Neural progenitor cell (in vitro differentiated cells): ENCODE data around the gene NAT14. TPM values are rescaled to one million over a fixed set of nuclear protein-coding genes. Genes with fewer than 3 reads are reported as not detected.

Experiments
- DNase-seq: peaks from one replicate; pipeline ENCODE4 v3.0.0-alpha.2; 2016; ENCODE audit warnings: low spot score
- H2AFZ ChIP-seq: fragments of 200-600 bp; sonication (generic); replicated peaks from 2 replicates; pipeline ENCODE4 v1.6.1; 2016; ENCODE audit warnings: antibody characterized with exemption
- H3F3A ChIP-seq: fragments of 200-600 bp; sonication (generic); 2 replicates; pipeline ENCODE4 v1.6.1; 2016; ENCODE audit warnings: antibody characterized with exemption, low read depth
- H3K27ac ChIP-seq: fragments of 200-600 bp; sonication (generic); 2 replicates; pipeline ENCODE4 v1.5.1; 2016; ENCODE audit warnings: mild to moderate bottlenecking
- H3K27me3 ChIP-seq: fragments of 200-600 bp; sonication (generic); 2 replicates; pipeline ENCODE4 v1.6.1; 2016; ENCODE audit warnings: mild to moderate bottlenecking, moderate library complexity
- H3K36me3 ChIP-seq: fragments of 200-600 bp; sonication (generic); 2 replicates; pipeline ENCODE4 v1.5.1; 2016
- H3K4me1 ChIP-seq: fragments of 200-600 bp; sonication (generic); 2 replicates; pipeline ENCODE4 v1.6.1; 2016; ENCODE audit warnings: mixed run types
- H3K4me2 ChIP-seq: fragments of 200-600 bp; sonication (generic); 2 replicates; pipeline ENCODE4 v1.6.1; 2016
- H3K4me3 ChIP-seq: fragments of 200-600 bp; sonication (generic); 2 replicates; pipeline ENCODE4 v1.5.1; 2016
- H3K79me2 ChIP-seq: fragments of 200-600 bp; sonication (generic); 2 replicates; pipeline ENCODE4 v1.6.1; 2016; ENCODE audit warnings: low read depth
- H3K9ac ChIP-seq: fragments of 200-600 bp; sonication (generic); 2 replicates; pipeline ENCODE4 v1.6.1; 2016
- H3K9me3 ChIP-seq: fragments of 200-600 bp; sonication (generic); 2 replicates; pipeline ENCODE4 v1.5.1; 2016; ENCODE audit warnings: low read depth
- H4K20me1 ChIP-seq: fragments of 200-600 bp; sonication (generic); 2 replicates; pipeline ENCODE4 v1.6.1; 2016; ENCODE audit warnings: low read depth
- H3K27ac Mint-ChIP-seq: 3 replicates; pipeline ENCODE4 v1.8.0; 2021; ENCODE audit warnings: mixed read lengths
- H3K27me3 Mint-ChIP-seq: 2 replicates; pipeline ENCODE4 v1.8.0; 2022; ENCODE audit warnings: low read depth, mild to moderate bottlenecking, inconsistent platforms, moderate library complexity, mixed read lengths; ENCODE audit not compliant: insufficient read depth
- H3K36me3 Mint-ChIP-seq: 3 replicates; pipeline ENCODE4 v1.8.0; 2021; ENCODE audit warnings: mixed read lengths
- H3K4me1 Mint-ChIP-seq: 3 replicates; pipeline ENCODE4 v1.8.0; 2021; ENCODE audit warnings: mixed read lengths
- H3K4me3 Mint-ChIP-seq: 3 replicates; pipeline ENCODE4 v1.8.0; 2021; ENCODE audit warnings: mild to moderate bottlenecking, moderate library complexity, mixed read lengths
- H3K9me3 Mint-ChIP-seq: 3 replicates; pipeline ENCODE4 v1.8.0; 2020; ENCODE audit warnings: mixed read lengths
- EZH2 ChIP-seq: fragments of 200-600 bp; sonication (generic); IDR thresholded peaks from 2 replicates; pipeline ENCODE4 v1.6.1; 2017; ENCODE audit warnings: antibody characterized with exemption, mild to moderate bottlenecking, moderate library complexity
- EZH2phosphoT487 ChIP-seq: fragments of 200-600 bp; sonication (generic); IDR thresholded peaks from 2 replicates; pipeline ENCODE4 v1.6.1; 2017; ENCODE audit warnings: antibody characterized with exemption
- total RNA-seq: library from RNA; depleted of rRNA; stranded (reverse); fragments of >200 nt; gene quantifications from 2 replicates; pipeline ENCODE4 v1.2.3, GENCODE V29; 2015; ENCODE audit warnings: low replicate concordance
- TF ChIP-seq, protein P1 (sequence below): fragments of 200-600 bp; sonication (generic); IDR thresholded peaks from 2 replicates; pipeline ENCODE4 v1.5.1; 2017; ENCODE audit warnings: antibody characterized with exemption, mild to moderate bottlenecking

Gene NAT14
- total RNA-seq, 1 donor from 2014 or later: 16.2 TPM

DNA sequence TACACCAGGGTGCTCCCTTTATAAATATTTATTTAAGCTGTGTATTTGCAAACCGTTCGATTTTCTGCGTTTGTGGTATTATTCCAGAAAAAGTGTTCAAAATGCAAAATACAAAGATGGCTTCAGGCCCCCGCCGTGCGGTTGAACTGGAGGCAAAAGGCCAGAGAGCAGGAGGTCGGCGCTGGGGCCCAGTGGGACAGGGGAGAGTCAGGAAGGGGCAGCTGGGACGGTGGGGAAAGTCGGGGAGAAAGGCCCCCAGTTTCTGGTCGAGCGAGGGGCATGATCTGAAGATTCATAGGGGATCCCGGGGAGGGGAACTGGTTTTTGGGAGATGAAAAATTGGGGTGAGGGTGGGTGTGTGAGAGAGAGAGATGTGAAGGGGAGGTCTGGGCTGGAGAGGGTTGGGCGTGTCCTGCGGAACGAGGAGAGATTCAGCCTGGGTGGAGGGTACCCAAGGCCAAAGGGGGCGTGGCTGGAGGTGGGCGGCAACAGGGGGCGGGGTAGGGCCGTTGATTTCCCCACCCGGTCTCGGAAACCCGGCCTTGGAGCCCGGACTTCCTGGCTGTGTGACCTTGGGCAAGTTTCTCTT lies 24.2 kb upstream of the NAT14 start:
- no peaks in the 10 kb centered on the region for H3K36me3 Mint-ChIP-seq
- Histone ChIP-seq H3K4me3 (peak overlapping the region; percentile 55), H3K4me1 (peaks cover 23% of the 10 kb centered on the region), H3F3A (peaks cover 31% of the 10 kb centered on the region), H3K27me3 (no peaks in the 10 kb centered on the region), H4K20me1 (no peaks in the 10 kb centered on the region), H3K27ac (no peak overlapping the region), H3K79me2 (no peaks in the 10 kb centered on the region), H3K4me2 (peak overlapping the region; percentile 71), H3K9me3 (no peaks in the 10 kb centered on the region), H3K9ac (no peak overlapping the region), H3K36me3 (no peaks in the 10 kb centered on the region), H2AFZ (peak overlapping the region; percentile 41)
- H3K27me3 Mint-ChIP-seq: peaks cover 4% of the 10 kb centered on the region
- peak overlapping the region; percentile 87 for H3K4me3 Mint-ChIP-seq
- no peak overlapping the region for H3K27ac Mint-ChIP-seq
- peak; percentile 93 for DNase-seq
- peaks cover 38% of the 10 kb centered on the region for H3K4me1 Mint-ChIP-seq
- no peak for TF ChIP-seq EZH2
- TF ChIP-seq EZH2phosphoT487: no peak
- TF ChIP-seq, protein P1, sequence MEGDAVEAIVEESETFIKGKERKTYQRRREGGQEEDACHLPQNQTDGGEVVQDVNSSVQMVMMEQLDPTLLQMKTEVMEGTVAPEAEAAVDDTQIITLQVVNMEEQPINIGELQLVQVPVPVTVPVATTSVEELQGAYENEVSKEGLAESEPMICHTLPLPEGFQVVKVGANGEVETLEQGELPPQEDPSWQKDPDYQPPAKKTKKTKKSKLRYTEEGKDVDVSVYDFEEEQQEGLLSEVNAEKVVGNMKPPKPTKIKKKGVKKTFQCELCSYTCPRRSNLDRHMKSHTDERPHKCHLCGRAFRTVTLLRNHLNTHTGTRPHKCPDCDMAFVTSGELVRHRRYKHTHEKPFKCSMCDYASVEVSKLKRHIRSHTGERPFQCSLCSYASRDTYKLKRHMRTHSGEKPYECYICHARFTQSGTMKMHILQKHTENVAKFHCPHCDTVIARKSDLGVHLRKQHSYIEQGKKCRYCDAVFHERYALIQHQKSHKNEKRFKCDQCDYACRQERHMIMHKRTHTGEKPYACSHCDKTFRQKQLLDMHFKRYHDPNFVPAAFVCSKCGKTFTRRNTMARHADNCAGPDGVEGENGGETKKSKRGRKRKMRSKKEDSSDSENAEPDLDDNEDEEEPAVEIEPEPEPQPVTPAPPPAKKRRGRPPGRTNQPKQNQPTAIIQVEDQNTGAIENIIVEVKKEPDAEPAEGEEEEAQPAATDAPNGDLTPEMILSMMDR: no peak
- H3K9me3 Mint-ChIP-seq: no peaks in the 10 kb centered on the region

DNA sequence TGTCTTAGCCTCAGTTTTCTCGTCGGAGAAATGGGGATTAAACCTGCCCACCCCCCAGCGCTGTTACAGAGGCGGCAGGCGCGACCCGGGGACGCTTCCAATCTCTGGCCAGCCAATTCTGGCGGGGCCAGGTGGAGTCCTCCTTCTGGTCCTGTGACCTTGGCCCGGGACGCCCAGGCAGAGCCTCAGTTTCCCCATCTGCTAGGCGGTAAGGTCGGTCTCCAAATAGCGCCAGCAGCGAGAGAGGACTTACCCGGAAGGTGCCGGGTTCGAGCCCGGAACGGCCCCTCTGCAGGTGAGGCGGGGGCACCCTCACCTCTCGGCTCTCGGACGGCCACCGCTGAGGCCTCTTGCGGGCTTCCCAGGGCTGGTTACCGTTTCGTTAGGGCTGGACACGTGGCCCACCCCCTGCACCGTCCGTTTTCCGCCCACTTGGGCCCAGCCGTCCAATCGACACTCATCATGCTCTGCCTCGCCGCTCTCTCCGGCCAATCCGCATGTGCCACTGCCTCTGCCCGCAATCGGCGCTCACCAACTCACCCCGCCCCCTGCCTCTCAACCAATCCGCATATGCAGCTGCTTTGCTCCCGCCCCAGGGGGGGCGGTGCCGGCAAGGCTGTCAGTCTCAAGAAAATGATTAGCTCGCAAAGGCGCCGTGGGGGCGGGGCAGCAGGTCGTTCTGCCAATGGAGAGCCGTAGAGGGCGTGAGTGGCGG lies 23.6 kb upstream of the NAT14 start, which contains the start of gene ISOC2:
TSS of gene ISOC2 (minus strand) at position 384 of the 715 bp plus-strand sequence. CDS start 5,156 bp downstream, outside the sequence.
- DNase-seq: peak; percentile 100
- Mint-ChIP-seq H3K36me3 (no peaks in the 10 kb centered on the region), H3K27me3 (peaks cover 4% of the 10 kb centered on the region), H3K4me3 (peak within 1 kb of the TSS; percentile 87), H3K4me1 (peaks cover 40% of the 10 kb centered on the region), H3K9me3 (no peaks in the 10 kb centered on the region), H3K27ac (no peak within 1 kb of the TSS)
- H3K4me3 ChIP-seq: peak within 1 kb of the TSS; percentile 55
- no peaks in the 10 kb centered on the region for H3K9me3 ChIP-seq
- H4K20me1 ChIP-seq: no peaks in the 10 kb centered on the region
- H3K27me3 ChIP-seq: no peaks in the 10 kb centered on the region
- H3K9ac ChIP-seq: no peak within 1 kb of the TSS
- TF ChIP-seq EZH2phosphoT487: no peak
- TF ChIP-seq, protein P1: no peak
- no peak for TF ChIP-seq EZH2
- H3K79me2 ChIP-seq: no peaks in the 10 kb centered on the region
- H3K36me3 ChIP-seq: no peaks in the 10 kb centered on the region
- H3F3A ChIP-seq: peaks cover 31% of the 10 kb centered on the region
- H3K27ac ChIP-seq: peak within 1 kb of the TSS; percentile 67
- peak within 1 kb of the TSS; percentile 71 for H3K4me2 ChIP-seq
- H2AFZ ChIP-seq: peak within 1 kb of the TSS; percentile 41
- peaks cover 23% of the 10 kb centered on the region for H3K4me1 ChIP-seq

DNA sequence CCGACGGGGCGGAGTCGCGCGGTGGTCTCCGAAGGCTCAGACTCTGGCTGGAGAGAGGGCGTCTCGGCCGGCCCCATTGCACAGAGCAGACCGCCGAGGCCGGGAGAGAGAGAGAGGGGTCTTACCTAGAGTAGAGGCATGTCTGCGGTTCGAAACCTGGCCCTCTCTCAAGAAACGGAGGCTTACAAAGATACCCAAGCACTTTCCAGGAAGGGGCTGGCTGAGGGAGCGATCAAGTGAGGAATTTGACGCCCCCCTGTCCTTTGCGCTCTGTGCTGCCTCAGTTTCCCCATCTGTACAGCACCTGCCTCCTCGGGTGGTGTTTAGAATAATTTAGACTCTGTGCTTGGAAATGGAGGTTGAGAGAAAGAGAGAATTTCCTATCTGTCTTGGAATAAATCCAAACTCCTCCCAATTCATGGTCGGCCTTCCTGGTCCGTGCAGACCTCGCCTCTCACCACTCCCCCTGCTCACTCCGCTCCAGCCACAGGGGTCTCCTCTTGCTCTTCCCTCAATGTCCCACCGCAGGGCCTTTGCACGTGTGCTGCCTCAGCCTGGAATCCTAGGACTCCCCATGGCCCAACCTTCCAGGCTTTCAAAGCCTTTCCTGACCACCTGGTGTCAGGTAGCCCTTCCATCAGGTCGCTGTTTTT lies 22.9 kb upstream of the NAT14 start:
- TF ChIP-seq EZH2phosphoT487 (no peak), EZH2 (no peak)
- TF ChIP-seq, protein P1: no peak
- peaks cover 42% of the 10 kb centered on the region for H3K4me1 Mint-ChIP-seq
- H3K9me3 ChIP-seq: no peaks in the 10 kb centered on the region
- peak overlapping the region; percentile 56 for H3K4me2 ChIP-seq
- H3K27me3 Mint-ChIP-seq: peaks cover 4% of the 10 kb centered on the region
- peaks cover 35% of the 10 kb centered on the region for H3F3A ChIP-seq
- DNase-seq: no peak
- no peaks in the 10 kb centered on the region for H3K36me3 ChIP-seq
- peak overlapping the region; percentile 87 for H3K4me3 Mint-ChIP-seq
- H3K4me1 ChIP-seq: peaks cover 23% of the 10 kb centered on the region
- no peaks in the 10 kb centered on the region for H4K20me1 ChIP-seq
- no peaks in the 10 kb centered on the region for H3K36me3 Mint-ChIP-seq
- no peak overlapping the region for H3K27ac Mint-ChIP-seq
- peak overlapping the region; percentile 27 for H3K4me3 ChIP-seq
- H3K27me3 ChIP-seq: no peaks in the 10 kb centered on the region
- no peaks in the 10 kb centered on the region for H3K79me2 ChIP-seq
- H3K27ac ChIP-seq: no peak overlapping the region
- H3K9ac ChIP-seq: no peak overlapping the region
- H3K9me3 Mint-ChIP-seq: no peaks in the 10 kb centered on the region
- H2AFZ ChIP-seq: no peak overlapping the region
